ENCODE measurements around the gene PLCL1. TPM values are rescaled to one million over a fixed set of nuclear protein-coding genes. Genes with fewer than 3 reads are reported as not detected.

Gene PLCL1
- total RNA-seq, 1 experiment from 2014 or later = 1.6 TPM

- Histone ChIP-seq H3K4me3 (ENCODE audit: low read depth, low read length) (no peak overlapping the region), H3K27me3 (replicated peaks; ENCODE audit: control insufficient read depth, insufficient read depth, low read length) (no peaks in the 10 kb centered on the region), H3K36me3 (ENCODE audit: control insufficient read depth, insufficient read depth, low read length) (no peaks in the 10 kb centered on the region), H3K4me1 (no peaks in the 10 kb centered on the region), H3K9me3 (no peaks in the 10 kb centered on the region)
- Mint-ChIP-seq H3K36me3 (ENCODE audit: insufficient read depth, unreplicated experiment) (no peaks in the 10 kb centered on the region), H3K4me1 (ENCODE audit: low read depth, unreplicated experiment) (no peaks in the 10 kb centered on the region), H3K27me3 (ENCODE audit: insufficient read depth, unreplicated experiment) (no peaks in the 10 kb centered on the region), H3K27ac (ENCODE audit: unreplicated experiment) (no peak overlapping the region), H3K4me3 (ENCODE audit: unreplicated experiment) (no peak overlapping the region), H3K9me3 (ENCODE audit: unreplicated experiment) (no peaks in the 10 kb centered on the region)
- no peak for DNase-seq
- no peak for TF ChIP-seq CTCF (IDR thresholded peaks at IDR 0.05; ENCODE audit: insufficient read depth in 1 of 2, low read depth in 1 of 2, low read length in 1 of 2, severe bottlenecking in 1 of 2, unreplicated experiment in 1 of 2)
- intact Hi-C loops (cut with micrococcal nuclease; ENCODE audit: unreplicated experiment) = no loop called here
- ChIA-PET CTCF (no interaction called here), POLR2A (no interaction called here)
- no TSS peak for BruUV-seq (replicated peaks)
These were observed 80.7 kb downstream of the PLCL1 start for GRCh38 chr2:197885126-197885525.

GRCh38 chr2:197885587-197885986 is 81.2 kb downstream of the PLCL1 start:
- Mint-ChIP-seq H3K4me1 (ENCODE audit: low read depth, unreplicated experiment) (no peaks in the 10 kb centered on the region), H3K27ac (ENCODE audit: unreplicated experiment) (no peak overlapping the region), H3K9me3 (ENCODE audit: unreplicated experiment) (no peaks in the 10 kb centered on the region), H3K27me3 (ENCODE audit: insufficient read depth, unreplicated experiment) (no peaks in the 10 kb centered on the region), H3K4me3 (ENCODE audit: unreplicated experiment) (no peak overlapping the region), H3K36me3 (ENCODE audit: insufficient read depth, unreplicated experiment) (no peaks in the 10 kb centered on the region)
- Histone ChIP-seq H3K4me3 (ENCODE audit: low read depth, low read length) (no peak overlapping the region), H3K36me3 (ENCODE audit: control insufficient read depth, insufficient read depth, low read length) (no peaks in the 10 kb centered on the region), H3K27me3 (replicated peaks; ENCODE audit: control insufficient read depth, insufficient read depth, low read length) (no peaks in the 10 kb centered on the region), H3K4me1 (no peaks in the 10 kb centered on the region), H3K9me3 (no peaks in the 10 kb centered on the region)
- intact Hi-C loops (cut with micrococcal nuclease; ENCODE audit: unreplicated experiment) = no loop called here
- TF ChIP-seq CTCF (IDR thresholded peaks at IDR 0.05; ENCODE audit: insufficient read depth in 1 of 2, low read depth in 1 of 2, low read length in 1 of 2, severe bottlenecking in 1 of 2, unreplicated experiment in 1 of 2) = no peak
- DNase-seq = no peak
- BruUV-seq (replicated peaks) = no TSS peak
- ChIA-PET CTCF (no interaction called here), POLR2A (no interaction called here)

- Mint-ChIP-seq H3K4me1 (ENCODE audit: low read depth, unreplicated experiment) (no peaks in the 10 kb centered on the region), H3K36me3 (ENCODE audit: insufficient read depth, unreplicated experiment) (no peaks in the 10 kb centered on the region), H3K9me3 (ENCODE audit: unreplicated experiment) (no peaks in the 10 kb centered on the region), H3K27ac (ENCODE audit: unreplicated experiment) (no peak overlapping the region), H3K4me3 (ENCODE audit: unreplicated experiment) (no peak overlapping the region), H3K27me3 (ENCODE audit: insufficient read depth, unreplicated experiment) (peaks cover 2% of the 10 kb centered on the region)
- intact Hi-C loops (cut with micrococcal nuclease; ENCODE audit: unreplicated experiment) = no loop called here
- ChIA-PET POLR2A (no interaction called here), CTCF (no interaction called here)
- Histone ChIP-seq H3K4me1 (no peaks in the 10 kb centered on the region), H3K27me3 (replicated peaks; ENCODE audit: control insufficient read depth, insufficient read depth, low read length) (no peaks in the 10 kb centered on the region), H3K4me3 (ENCODE audit: low read depth, low read length) (no peak overlapping the region), H3K36me3 (ENCODE audit: control insufficient read depth, insufficient read depth, low read length) (no peaks in the 10 kb centered on the region), H3K9me3 (no peaks in the 10 kb centered on the region)
- DNase-seq = no peak
- no TSS peak for BruUV-seq (replicated peaks)
- TF ChIP-seq CTCF (IDR thresholded peaks at IDR 0.05; ENCODE audit: insufficient read depth in 1 of 2, low read depth in 1 of 2, low read length in 1 of 2, severe bottlenecking in 1 of 2, unreplicated experiment in 1 of 2) = no peak
These were observed 83.9 kb downstream of the PLCL1 start for GRCh38 chr2:197888321-197888720.
